GM23338 (cell line): ENCODE results near the gene F8. TPM values are rescaled to one million over a fixed set of nuclear protein-coding genes. Genes with fewer than 3 reads are reported as not detected.

Experiments used
- ATAC-seq: fragments of 200-7000 bp; cut with Tn5 transposase; 3 replicates; pipeline ENCODE4 v1.9.1; 2020
- DNase-seq: peaks from one replicate; pipeline ENCODE4 v3.0.0-alpha.2; 2015; ENCODE audit warnings: low spot score
- H2AFZ ChIP-seq: fragments of 200-600 bp; sonication (generic); 2 replicates; pipeline ENCODE4 v1.8.0; 2016; ENCODE audit warnings: antibody characterized with exemption, mild to moderate bottlenecking, moderate library complexity
- H3F3A ChIP-seq: fragments of 200-600 bp; sonication (generic); replicated peaks from 2 replicates; pipeline ENCODE4 v1.8.0; 2017; ENCODE audit warnings: antibody characterized with exemption, mixed run types, low read depth
- H3K27ac ChIP-seq: fragments of 200-600 bp; sonication (generic); 2 replicates; pipeline ENCODE4 v1.6.1; 2016; ENCODE audit warnings: low read depth
- H3K27me3 ChIP-seq: fragments of 200-600 bp; sonication (generic); 2 replicates; pipeline ENCODE4 v1.8.0; 2016; ENCODE audit warnings: mild to moderate bottlenecking, mixed run types, moderate library complexity; ENCODE audit not compliant: insufficient read depth
- H3K36me3 ChIP-seq: fragments of 200-600 bp; sonication (generic); 2 replicates; pipeline ENCODE4 v1.8.0; 2016; ENCODE audit warnings: mild to moderate bottlenecking; ENCODE audit not compliant: insufficient read depth
- H3K4me1 ChIP-seq: fragments of 200-600 bp; sonication (generic); 2 replicates; pipeline ENCODE4 v1.8.0; 2016; ENCODE audit warnings: mild to moderate bottlenecking, moderate library complexity; ENCODE audit not compliant: insufficient read depth
- H3K4me2 ChIP-seq: fragments of 200-600 bp; sonication (generic); 2 replicates; pipeline ENCODE4 v1.7.1; 2017; ENCODE audit warnings: mixed run types
- H3K4me3 ChIP-seq: fragments of 200-600 bp; sonication (generic); 2 replicates; pipeline ENCODE4 v1.6.1; 2016; ENCODE audit warnings: mixed run types
- H3K79me2 ChIP-seq: fragments of 200-600 bp; sonication (generic); replicated peaks from 2 replicates; pipeline ENCODE4 v1.8.0; 2017; ENCODE audit warnings: mild to moderate bottlenecking; ENCODE audit not compliant: insufficient read depth
- H3K9me2 ChIP-seq: fragments of 200-600 bp; sonication (generic); 2 replicates; pipeline ENCODE4 v1.8.0; 2017; ENCODE audit not compliant: insufficient read depth
- H4K20me1 ChIP-seq: fragments of 200-600 bp; sonication (generic); replicated peaks from 2 replicates; pipeline ENCODE4 v1.8.0; 2017; ENCODE audit warnings: mild to moderate bottlenecking; ENCODE audit not compliant: insufficient read depth
- H3K27ac Mint-ChIP-seq: 2 replicates; pipeline ENCODE4 v1.8.0; 2020; ENCODE audit warnings: inconsistent platforms, mild to moderate bottlenecking, moderate library complexity, mixed read lengths
- H3K27me3 Mint-ChIP-seq: 3 replicates; pipeline ENCODE4 v1.8.0; 2022; ENCODE audit warnings: low read depth, mild to moderate bottlenecking, moderate library complexity, mixed read lengths, inconsistent platforms; ENCODE audit not compliant: insufficient read depth, poor library complexity
- H3K36me3 Mint-ChIP-seq: 3 replicates; pipeline ENCODE4 v1.8.0; 2021; ENCODE audit warnings: low read depth, mild to moderate bottlenecking, inconsistent platforms, moderate library complexity, mixed read lengths
- H3K4me1 Mint-ChIP-seq: 3 replicates; pipeline ENCODE4 v1.8.0; 2020; ENCODE audit warnings: mild to moderate bottlenecking, inconsistent platforms, mixed read lengths
- H3K4me3 Mint-ChIP-seq: 3 replicates; pipeline ENCODE4 v1.8.0; 2021; ENCODE audit warnings: moderate library complexity, mild to moderate bottlenecking, inconsistent platforms, mixed read lengths
- H3K9me3 Mint-ChIP-seq: 3 replicates; pipeline ENCODE4 v1.8.0; 2020; ENCODE audit warnings: moderate library complexity, mild to moderate bottlenecking, inconsistent platforms, mixed read lengths
- CREB1 ChIP-seq: fragments of 250-450 bp; sonication (Bioruptor Pico); IDR thresholded peaks from 2 replicates; pipeline ENCODE4 v1.5.0; 2020; ENCODE audit warnings: low read depth, mild to moderate bottlenecking, moderate library complexity
- CTCF ChIP-seq, 2 experiments: fragments of 200-600 bp in 1 of 2; sonication (generic) in 1 of 2; conservative IDR thresholded peaks; 2 replicates each; pipeline versions ENCODE4 v1.5.1 to v1.6.1; 2016 to 2017; ENCODE audit warnings: antibody characterized with exemption in 2 of 2, low read depth in 2 of 2, mild to moderate bottlenecking in 2 of 2, moderate library complexity in 1 of 2
- EZH2 ChIP-seq: fragments of 200-600 bp; sonication (generic); IDR thresholded peaks from one replicate; pipeline ENCODE4 v1.8.0; 2017; ENCODE audit warnings: antibody characterized with exemption, mild to moderate bottlenecking, low read depth; ENCODE audit not compliant: unreplicated experiment
- EZH2phosphoT487 ChIP-seq: fragments of 200-600 bp; sonication (generic); IDR thresholded peaks from one replicate; pipeline ENCODE4 v1.8.1; 2018; ENCODE audit warnings: antibody characterized with exemption; ENCODE audit not compliant: unreplicated experiment
- NANOG ChIP-seq: IDR thresholded peaks from 2 replicates; pipeline ENCODE4 v1.6.1; 2016; ENCODE audit warnings: antibody characterized with exemption, borderline replicate concordance
- REST ChIP-seq: IDR thresholded peaks from one replicate; pipeline ENCODE4 v1.6.1; 2018; ENCODE audit warnings: antibody characterized with exemption; ENCODE audit not compliant: unreplicated experiment
- STAT1 ChIP-seq: IDR thresholded peaks from one replicate; pipeline ENCODE4 v1.6.1; 2016; ENCODE audit warnings: antibody characterized with exemption; ENCODE audit not compliant: unreplicated experiment
- polyA plus RNA-seq: library from polyadenylated mRNA; unstranded; fragments of >200 nt; fragmentation: Nextera tagmentation; extraction: Ambion mirVana; gene quantifications from 2 replicates; pipeline ENCODE4 v1.2.1, GENCODE V29; 2016
- total RNA-seq: library from RNA; depleted of rRNA; stranded (reverse); fragments of >200 nt; shearing (Covaris generic); gene quantifications from 2 replicates; pipeline ENCODE4 v1.2.3, GENCODE V29; 2014

The F8 gene
- total and polyA plus RNA-seq, 2 experiments from 2014 or later = 0.70 to 1.8 TPM

- Histone ChIP-seq H3K4me3 (no peak overlapping the region), H3F3A (no peaks in the 10 kb centered on the region), H3K9me2 (no peaks in the 10 kb centered on the region), H3K4me1 (no peaks in the 10 kb centered on the region), H3K36me3 (no peaks in the 10 kb centered on the region), H3K79me2 (no peaks in the 10 kb centered on the region), H2AFZ (no peak overlapping the region), H3K27ac (no peak overlapping the region), H3K27me3 (no peaks in the 10 kb centered on the region), H3K4me2 (no peak overlapping the region), H4K20me1 (no peaks in the 10 kb centered on the region)
- no peak for ATAC-seq
- no peak for DNase-seq
- TF ChIP-seq EZH2 (no peak), CTCF (conservative IDR thresholded peaks at IDR 0.05; ENCODE audit: low read depth in 2 of 2) (peak in 1 of 2 experiments; percentile 32; a peak in 2 of 4 replicates)
- Mint-ChIP-seq H3K36me3 (no peaks in the 10 kb centered on the region; the same call in 2 of the 3 replicates), H3K27me3 (peaks cover 4% of the 10 kb centered on the region), H3K27ac (no peak overlapping the region), H3K4me1 (peaks cover 7% of the 10 kb centered on the region; the same call in 2 of the 3 replicates), H3K9me3 (no peaks in the 10 kb centered on the region), H3K4me3 (no peak overlapping the region)
These were observed 192.5 kb downstream of the F8 start for GRCh38 chrX:154829926-154830442.

- no peak overlapping the region for H2AFZ ChIP-seq
- Mint-ChIP-seq H3K27me3 (peaks cover 4% of the 10 kb centered on the region), H3K4me1 (peaks cover 7% of the 10 kb centered on the region; the same call in 2 of the 3 replicates), H3K27ac (no peak overlapping the region), H3K4me3 (no peak overlapping the region), H3K9me3 (no peaks in the 10 kb centered on the region), H3K36me3 (no peaks in the 10 kb centered on the region; the same call in 2 of the 3 replicates)
- H3K27ac ChIP-seq = no peak overlapping the region
- H3K4me2 ChIP-seq = no peak overlapping the region
- H3K79me2 ChIP-seq = no peaks in the 10 kb centered on the region
- H3K27me3 ChIP-seq = no peaks in the 10 kb centered on the region
- H4K20me1 ChIP-seq = no peaks in the 10 kb centered on the region
- H3F3A ChIP-seq = no peaks in the 10 kb centered on the region
- H3K4me1 ChIP-seq = no peaks in the 10 kb centered on the region
- no peak for ATAC-seq
- no peaks in the 10 kb centered on the region for H3K9me2 ChIP-seq
- no peak for DNase-seq
- H3K36me3 ChIP-seq = no peaks in the 10 kb centered on the region
- no peak overlapping the region for H3K4me3 ChIP-seq
- TF ChIP-seq REST (no peak), STAT1 (no peak), EZH2phosphoT487 (no peak), CTCF (conservative IDR thresholded peaks at IDR 0.05; ENCODE audit: low read depth in 2 of 2) (no peak), NANOG (no peak), CREB1 (CRISPR knock-in tag) (no peak)
These were observed 193.4 kb downstream of the F8 start for GRCh38 chrX:154829134-154829533.
